ENCODE measurements around the gene GAS5. TPM values are rescaled to one million over a fixed set of nuclear protein-coding genes. Genes with fewer than 3 reads are reported as not detected.

The GAS5 gene
- total and polyA plus RNA-seq, 10 of the 15 experiments (the other 5 are each of a cell fraction or from before 2014, with no cell fraction given): 289 to 1,137 (median 699) TPM

DNA sequence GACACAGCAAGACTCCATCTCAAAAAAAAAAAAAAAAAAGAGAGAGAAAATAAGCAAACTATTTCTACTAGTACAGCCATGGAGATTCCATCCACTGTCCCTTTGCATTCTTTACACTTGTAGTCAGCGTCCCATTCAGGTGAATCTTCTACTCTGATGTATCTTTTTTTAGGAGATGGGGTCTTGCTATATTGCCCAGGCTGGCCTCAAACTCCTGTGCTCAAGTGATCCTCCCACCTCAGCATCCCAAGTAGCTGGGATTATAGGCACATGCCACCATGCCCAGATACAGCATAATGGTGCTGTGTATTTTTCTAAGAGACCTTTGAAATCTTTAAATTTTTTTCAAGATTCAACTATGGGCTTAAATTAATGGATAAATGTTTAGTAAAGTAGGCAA, 35.0 kb downstream of the GAS5 start:
- Histone ChIP-seq H3K9ac (ENCODE audit: control insufficient read depth, insufficient read depth, low read length) (no peak overlapping the region), H3K27ac (ENCODE audit: control insufficient read depth, insufficient read depth) (no peak overlapping the region), H3K9me3 (replicated peaks; ENCODE audit: control insufficient read depth, insufficient read depth, low read length) (no peaks in the 10 kb centered on the region), H3K36me3 (ENCODE audit: control insufficient read depth in 2 of 2, insufficient read depth in 2 of 2, low read length in 1 of 2) (peaks cover 0 to 12% of the 10 kb centered on the region in 2 experiments; a peak in 2 of 4 replicates), H3K4me2 (ENCODE audit: control insufficient read depth, insufficient read depth) (no peak overlapping the region), H3K4me3 (no peak overlapping the region), H3K4me1 (ENCODE audit: control insufficient read depth, insufficient read depth, low read length) (no peaks in the 10 kb centered on the region), H3K27me3 (replicated peaks in 1 of 2; ENCODE audit: control insufficient read depth in 2 of 2, insufficient read depth in 2 of 2, low read length in 1 of 2) (no peaks in the 10 kb centered on the region), H4K20me1 (ENCODE audit: control insufficient read depth, insufficient read depth) (no peaks in the 10 kb centered on the region), H2AFZ (ENCODE audit: control insufficient read depth, low read depth, low read length) (no peak overlapping the region), H3K79me2 (ENCODE audit: control insufficient read depth, insufficient read depth, low read length) (no peaks in the 10 kb centered on the region)
- in situ Hi-C loops (cut with MboI) (no loop called here), intact Hi-C loops (cut with micrococcal nuclease; ENCODE audit: unreplicated experiment) (no loop called here)
- FAIRE-seq (no peak), DNase-seq (ENCODE audit: low read depth, low spot score) (no peak), ATAC-seq (no peak)
- ChIA-PET RAD21 (ENCODE audit: unreplicated experiment) (interaction anchor here (0.9 kb wide), 1 partner anchor 9 kb away, joined by 3 read pairs; the partner anchor contains the start of gene DARS2), POLR2A (no interaction called here), CTCF (no interaction called here), SMC1A (ENCODE audit: uncharacterized antibody, unreplicated experiment) (no interaction called here)
- no TSS peak for BruUV-seq (replicated peaks)
- 94% methylated on average over 1 of the region's 1 CpG for WGBS (ENCODE audit: insufficient coverage, insufficient replicate concordance, low lambda C conversion rate, missing lambda C conversion rate)
- TF ChIP-seq NFIC (IDR thresholded peaks at IDR 0.05; ENCODE audit: low read depth, low read length): no peak
- TF ChIP-seq NR2C2 (IDR thresholded peaks at IDR 0.05; ENCODE audit: borderline replicate concordance, control insufficient read depth, insufficient read length, low read depth): no peak

DNA sequence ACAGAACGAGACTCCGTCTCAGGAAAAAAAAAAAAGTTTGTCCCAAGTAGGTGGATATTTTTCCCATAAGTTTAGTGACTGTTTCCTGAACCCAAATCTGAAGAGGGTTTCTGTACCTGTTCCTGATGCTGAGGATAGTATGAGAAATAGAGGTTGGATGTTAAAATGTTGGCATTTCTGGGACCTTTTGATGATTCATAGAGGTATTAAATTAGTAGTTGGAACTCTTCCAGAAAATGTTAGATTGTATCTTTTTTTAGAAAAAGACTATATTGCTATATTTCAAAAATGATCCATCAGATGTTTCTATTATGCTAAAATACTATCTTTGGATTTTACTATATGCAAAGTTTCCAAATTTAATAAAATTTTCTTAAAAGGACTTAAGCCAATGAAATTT, 40.2 kb downstream of the GAS5 start:
- BruUV-seq (replicated peaks): no TSS peak
- H4K20me1 ChIP-seq (ENCODE audit: control insufficient read depth, insufficient read depth): no peaks in the 10 kb centered on the region
- no peaks in the 10 kb centered on the region for H3K9me3 ChIP-seq (replicated peaks; ENCODE audit: control insufficient read depth, insufficient read depth, low read length)
- no peaks in the 10 kb centered on the region; the same call in 1 of the 2 replicates for H3K4me1 ChIP-seq (ENCODE audit: control insufficient read depth, insufficient read depth, low read length)
- H3K79me2 ChIP-seq (ENCODE audit: control insufficient read depth, insufficient read depth, low read length): peaks cover 23% of the 10 kb centered on the region
- peaks cover 0 to 5% of the 10 kb centered on the region in 2 experiments; a peak in 2 of 4 replicates for H3K36me3 ChIP-seq (ENCODE audit: control insufficient read depth in 2 of 2, insufficient read depth in 2 of 2, low read length in 1 of 2)
- FAIRE-seq: no peak
- no peak overlapping the region for H3K9ac ChIP-seq (ENCODE audit: control insufficient read depth, insufficient read depth, low read length)
- peak overlapping the region; percentile 34; the same call in 1 of the 2 replicates for H3K4me2 ChIP-seq (ENCODE audit: control insufficient read depth, insufficient read depth)
- intact Hi-C loops (cut with micrococcal nuclease; ENCODE audit: unreplicated experiment) (loop anchor here (10.0 kb wide), 2 partner anchors 623 to 1167 kb away; partner anchors contain the start of genes CACYBP and TNFSF4), in situ Hi-C loops (cut with MboI) (loop anchor here (10.0 kb wide), 1 partner anchor 1083 kb away; no protein-coding TSS in a partner anchor)
- H3K4me3 ChIP-seq: no peak overlapping the region
- H2AFZ ChIP-seq (ENCODE audit: control insufficient read depth, low read depth, low read length): no peak overlapping the region
- no peak for ATAC-seq
- ChIA-PET SMC1A (ENCODE audit: uncharacterized antibody, unreplicated experiment) (interaction anchor here (0.6 to 1.7 kb wide), 6 partner anchors 9 to 398 kb away, joined by 3 to 4 read pairs (median 4); no protein-coding TSS in a partner anchor), CTCF (interaction anchor here (0.6 kb wide), 1 partner anchor 38 kb away, joined by 3 read pairs; no protein-coding TSS in a partner anchor), POLR2A (interaction anchor here (0.6 to 1.0 kb wide), 3 partner anchors 24 to 1082 kb away, joined by 3 to 4 read pairs (median 3); no protein-coding TSS in a partner anchor), RAD21 (ENCODE audit: unreplicated experiment) (interaction anchor here (0.9 to 4.9 kb wide), 3 partner anchors 21 to 397 kb away, joined by 3 to 31 read pairs (median 3); partner anchors contain the start of genes GAS5 and ZBTB37)
- H3K27ac ChIP-seq (ENCODE audit: control insufficient read depth, insufficient read depth): no peak overlapping the region
- no peak for DNase-seq (ENCODE audit: low read depth, low spot score)
- WGBS (ENCODE audit: insufficient coverage, insufficient replicate concordance, low lambda C conversion rate, missing lambda C conversion rate): 95% methylated on average over 2 of the region's 2 CpGs
- TF ChIP-seq HDAC6 (IDR thresholded peaks at IDR 0.05; ENCODE audit: unreplicated experiment) (no peak), NRF1 (conservative IDR thresholded peaks at IDR 0.05; ENCODE audit: low read depth, low read length) (no peak)
- H3K27me3 ChIP-seq (replicated peaks in 1 of 2; ENCODE audit: control insufficient read depth in 2 of 2, insufficient read depth in 2 of 2, low read length in 1 of 2): no peaks in the 10 kb centered on the region

All from GM12878 (cell line).